ENCODE results near the gene MICAL1.

The MICAL1 gene

GRCh38 chr6:109443425-109443950 lies 12.1 kb downstream of the MICAL1 start:
- ChIA-PET CTCF (interaction anchor here (0.7 to 3.6 kb wide), 3 partner anchors 11 to 261 kb away, joined by 3 to 21 read pairs (median 7); partner anchors contain the start of gene MICAL1), POLR2A (interaction anchor here (4.2 kb wide), 1 partner anchor 12 kb away, joined by 39 read pairs; the partner anchor contains the start of gene MICAL1)
- H3K36me3 ChIP-seq (ENCODE audit: control insufficient read depth in 2 of 2, insufficient read depth in 1 of 2, low read length in 2 of 2), result peaks cover 0 to 56% of the 10 kb centered on the region in 2 experiments; a peak in 1 of 3 replicates
- H3K9me3 ChIP-seq (ENCODE audit: control insufficient read depth, insufficient read depth, low read depth, low read length), result no peaks in the 10 kb centered on the region
- H3K4me3 ChIP-seq (ENCODE audit: low read depth, low read length), result no peak overlapping the region
- no peaks in the 10 kb centered on the region for H3K4me1 ChIP-seq (ENCODE audit: control insufficient read depth, insufficient read depth, low read length)
- H3K27ac ChIP-seq (ENCODE audit: extremely low read depth, low read depth, low read length), result no peak overlapping the region
- TF ChIP-seq TSHZ1 (tag by site-specific recombination; IDR thresholded peaks at IDR 0.05; ENCODE audit: borderline replicate concordance) (no peak), ZNF221 (tag by site-specific recombination; IDR thresholded peaks at IDR 0.05; ENCODE audit: borderline replicate concordance) (no peak), ZNF354C (tag by site-specific recombination; IDR thresholded peaks at IDR 0.05; ENCODE audit: borderline replicate concordance, low read depth) (no peak), ZNF10 (tag by site-specific recombination; IDR thresholded peaks at IDR 0.05) (no peak)

DNA sequence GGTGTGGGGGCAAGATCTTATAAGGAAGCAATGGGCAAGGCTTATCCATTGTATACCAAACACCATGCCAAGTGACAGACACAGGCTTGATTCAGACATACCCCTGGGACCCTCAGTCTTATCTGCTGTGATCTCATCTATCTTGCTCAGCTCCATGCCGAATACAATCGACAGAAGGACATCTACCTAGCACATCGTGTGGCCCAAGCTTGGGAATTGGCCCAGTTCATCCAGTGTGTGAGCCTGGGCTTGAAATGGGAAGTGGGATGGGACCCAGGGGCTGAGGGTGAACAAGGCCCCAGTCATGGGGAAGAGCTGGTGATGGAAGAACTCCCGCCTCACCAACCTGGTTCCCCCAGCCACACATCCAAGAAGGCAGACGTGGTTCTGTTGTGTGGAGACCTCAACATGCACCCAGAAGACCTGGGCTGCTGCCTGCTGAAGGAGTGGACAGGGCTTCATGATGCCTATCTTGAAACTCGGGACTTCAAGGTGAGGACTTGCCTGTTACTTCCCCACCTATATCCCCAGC lies 13.1 kb downstream of the MICAL1 start:
- ChIA-PET POLR2A (interaction anchor here (0.9 to 2.9 kb wide), 4 partner anchors 8 to 60 kb away, joined by 4 to 17 read pairs (median 13); partner anchors contain the start of genes CD164 and MICAL1), CTCF (interaction anchor here (0.8 to 4.3 kb wide), 5 partner anchors 12 to 255 kb away, joined by 3 to 24 read pairs (median 7); partner anchors contain the start of genes CD164 and MICAL1)
- TF ChIP-seq, protein P1, sequence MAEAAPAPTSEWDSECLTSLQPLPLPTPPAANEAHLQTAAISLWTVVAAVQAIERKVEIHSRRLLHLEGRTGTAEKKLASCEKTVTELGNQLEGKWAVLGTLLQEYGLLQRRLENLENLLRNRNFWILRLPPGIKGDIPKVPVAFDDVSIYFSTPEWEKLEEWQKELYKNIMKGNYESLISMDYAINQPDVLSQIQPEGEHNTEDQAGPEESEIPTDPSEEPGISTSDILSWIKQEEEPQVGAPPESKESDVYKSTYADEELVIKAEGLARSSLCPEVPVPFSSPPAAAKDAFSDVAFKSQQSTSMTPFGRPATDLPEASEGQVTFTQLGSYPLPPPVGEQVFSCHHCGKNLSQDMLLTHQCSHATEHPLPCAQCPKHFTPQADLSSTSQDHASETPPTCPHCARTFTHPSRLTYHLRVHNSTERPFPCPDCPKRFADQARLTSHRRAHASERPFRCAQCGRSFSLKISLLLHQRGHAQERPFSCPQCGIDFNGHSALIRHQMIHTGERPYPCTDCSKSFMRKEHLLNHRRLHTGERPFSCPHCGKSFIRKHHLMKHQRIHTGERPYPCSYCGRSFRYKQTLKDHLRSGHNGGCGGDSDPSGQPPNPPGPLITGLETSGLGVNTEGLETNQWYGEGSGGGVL (tag by site-specific recombination; IDR thresholded peaks at IDR 0.05), result no peak
- TF ChIP-seq ZNF239 (tag by site-specific recombination; IDR thresholded peaks at IDR 0.05), result no peak
- TF ChIP-seq SALL2 (tag by site-specific recombination; IDR thresholded peaks at IDR 0.05; ENCODE audit: borderline replicate concordance), result no peak
- no peak for TF ChIP-seq ZNF596 (tag by site-specific recombination; IDR thresholded peaks at IDR 0.05)
- Histone ChIP-seq H3K4me1 (ENCODE audit: control insufficient read depth, insufficient read depth, low read length) (no peaks in the 10 kb centered on the region), H3K27ac (ENCODE audit: extremely low read depth, low read depth, low read length) (no peak overlapping the region), H3K36me3 (ENCODE audit: control insufficient read depth in 2 of 2, insufficient read depth in 1 of 2, low read length in 2 of 2) (peaks cover 0 to 56% of the 10 kb centered on the region in 2 experiments; a peak in 1 of 3 replicates), H3K9me3 (ENCODE audit: control insufficient read depth, insufficient read depth, low read depth, low read length) (no peaks in the 10 kb centered on the region), H3K4me3 (ENCODE audit: low read depth, low read length) (no peak overlapping the region)

GRCh38 chr6:109441069-109441816 lies 14.3 kb downstream of the MICAL1 start:
- peak overlapping the region; percentile 82 for H3K4me3 ChIP-seq (ENCODE audit: low read depth, low read length)
- peaks cover 0 to 45% of the 10 kb centered on the region in 2 experiments; a peak in 1 of 3 replicates for H3K36me3 ChIP-seq (ENCODE audit: control insufficient read depth in 2 of 2, insufficient read depth in 1 of 2, low read length in 2 of 2)
- H3K4me1 ChIP-seq (ENCODE audit: control insufficient read depth, insufficient read depth, low read length), result no peaks in the 10 kb centered on the region
- no peaks in the 10 kb centered on the region for H3K9me3 ChIP-seq (ENCODE audit: control insufficient read depth, insufficient read depth, low read depth, low read length)
- ChIA-PET POLR2A (interaction anchor here (0.8 to 2.9 kb wide), 11 partner anchors 10 to 1306 kb away, joined by 3 to 17 read pairs (median 5); partner anchors contain the start of genes CD164, MICAL1 and SESN1), CTCF (interaction anchor here (0.6 to 4.3 kb wide), 10 partner anchors 9 to 846 kb away, joined by 3 to 24 read pairs (median 4); partner anchors contain the start of genes CD164 and MICAL1)
- H3K27ac ChIP-seq (ENCODE audit: extremely low read depth, low read depth, low read length), result peak overlapping the region; percentile 68; the same call in 1 of the 2 replicates
- TF ChIP-seq SETDB1 (IDR thresholded peaks at IDR 0.05; ENCODE audit: insufficient read length, low read length), result no peak
- peak; percentile 71 for TF ChIP-seq ZNF335 (tag by site-specific recombination; conservative IDR thresholded peaks at IDR 0.05)
- no peak for TF ChIP-seq ZNF580 (tag by site-specific recombination; IDR thresholded peaks at IDR 0.05)
- TF ChIP-seq ZNF239 (tag by site-specific recombination; IDR thresholded peaks at IDR 0.05), result no peak
- TF ChIP-seq ZNF248 (tag by site-specific recombination; IDR thresholded peaks at IDR 0.05), result no peak
- TF ChIP-seq YY1 (tag by site-specific recombination; IDR thresholded peaks at IDR 0.05), result no peak
- no peak for TF ChIP-seq SP3 (tag by site-specific recombination; IDR thresholded peaks at IDR 0.05)
- no peak for TF ChIP-seq ZNF37A (tag by site-specific recombination; IDR thresholded peaks at IDR 0.05)
- no peak for TF ChIP-seq ZNF211 (tag by site-specific recombination; IDR thresholded peaks at IDR 0.05; ENCODE audit: low read depth)
- no peak for TF ChIP-seq BCL6B (tag by site-specific recombination; IDR thresholded peaks at IDR 0.05)
- TF ChIP-seq ZXDB (tag by site-specific recombination; IDR thresholded peaks at IDR 0.05), result no peak; the same call in none of the 2 replicates
- no peak for TF ChIP-seq ZNF174 (tag by site-specific recombination; IDR thresholded peaks at IDR 0.05)
- TF ChIP-seq ZNF558 (tag by site-specific recombination; IDR thresholded peaks at IDR 0.05), result no peak
- no peak for TF ChIP-seq KLF10 (tag by site-specific recombination; IDR thresholded peaks at IDR 0.05)
- TF ChIP-seq ZNF23 (tag by site-specific recombination; IDR thresholded peaks at IDR 0.05; ENCODE audit: borderline replicate concordance), result no peak
